ENCODE measurements around the gene AGPS.

GRCh38 chr2:177383935-177384334 lies 8.6 kb upstream of the AGPS start:
- TF ChIP-seq CTCF (IDR thresholded peaks at IDR 0.05; ENCODE audit: low read depth, low read length, poor library complexity, severe bottlenecking) (no peak), EZH2phosphoT487 (IDR thresholded peaks at IDR 0.05; ENCODE audit: borderline replicate concordance, low read length) (no peak)
